Heart right ventricle (tissue), 16 donors: Measurements from ENCODE around the gene TTC3. TPM values are rescaled to one million over a fixed set of nuclear protein-coding genes. Genes with fewer than 3 reads are reported as not detected.

ENCODE experiments used
- ATAC-seq, 8 donors: fragments of 200-7000 bp; cut with Tn5 transposase; one replicate each; pipeline ENCODE4 v1.9.1; 2020; ENCODE audit warnings: mild to moderate bottlenecking in 8 of 8, moderate library complexity in 8 of 8, moderate number of reproducible peaks in 1 of 8
- DNase-seq, 2 donors: peaks; one replicate each; pipeline ENCODE4 v3.0.0-alpha.2; 2020
- H3K27ac ChIP-seq, 10 donors: fragments of 200-600 bp; sonication (generic) in 2 of 10; one replicate each; pipeline versions ENCODE4 v1.5.0 to v1.8.0; 2020 to 2022; ENCODE audit warnings: mild to moderate bottlenecking in 3 of 10
- H3K27me3 ChIP-seq, 7 donors: fragments of 200-600 bp; one replicate each; pipeline ENCODE4 v1.8.0; 2021 to 2022; ENCODE audit warnings: mild to moderate bottlenecking in 2 of 7
- H3K36me3 ChIP-seq, 9 donors: fragments of 200-600 bp; sonication (generic) in 1 of 9; one replicate each; pipeline versions ENCODE4 v1.5.0 to v1.8.0; 2020 to 2022; ENCODE audit warnings: mild to moderate bottlenecking in 2 of 9
- H3K4me1 ChIP-seq, 9 donors: fragments of 200-600 bp; sonication (generic) in 1 of 9; one replicate each; pipeline versions ENCODE4 v1.5.0 to v1.8.0; 2020 to 2022; ENCODE audit warnings: mild to moderate bottlenecking in 4 of 9
- H3K4me3 ChIP-seq, 10 donors: fragments of 200-600 bp; sonication (generic) in 2 of 10; one replicate each; pipeline versions ENCODE4 v1.5.0 to v1.8.0; 2020 to 2022; ENCODE audit warnings: mild to moderate bottlenecking in 7 of 10, moderate library complexity in 2 of 10
- H3K9me3 ChIP-seq, 11 donors: fragments of 200-600 bp in 10 of 11; sonication (generic) in 2 of 11; one replicate each; pipeline versions ENCODE4 v1.5.0 to v1.8.0; 2013 to 2022; ENCODE audit warnings: mild to moderate bottlenecking in 2 of 11, control low read depth in 1 of 11, moderate library complexity in 1 of 11
- CTCF ChIP-seq, 9 donors: fragments of 200-600 bp; sonication (generic) in 2 of 9; IDR thresholded peaks; one replicate each; pipeline versions ENCODE4 v1.5.0 to v1.8.0; 2021 to 2022; ENCODE audit warnings: antibody characterized with exemption in 9 of 9, mild to moderate bottlenecking in 5 of 9, moderate library complexity in 1 of 9
- WGBS, 2 donors: extraction: QIAGEN DNeasy Blood & Tissue Kit; methylation state at CpG; one replicate each; pipeline ENCODE4 v1.1.7; 2013; ENCODE audit warnings: inconsistent platforms in 1 of 2; 5-methylcytosine and 5-hydroxymethylcytosine counted together
- intact Hi-C, 10 donors: fragments of 100-400 bp; cut with DNase I; formaldehyde crosslinking; loops; one replicate each; pipeline versions ENCODE4 v1.11.1 to v1.14.2; 2022
- polyA plus RNA-seq, 2 donors: library from polyadenylated mRNA; stranded (reverse); fragments of 200-250 nt; gene quantifications; one replicate each; pipeline ENCODE4 v1.2.3, GENCODE V29; 2013
- total RNA-seq, 10 donors: library from RNA; stranded (reverse); fragmentation: NEBNext Ultra II Directional in 3 of 10; extraction: Animal tissue kit (Norgen Biotek cat#: 25700) in 3 of 10; gene quantifications; one replicate each; pipeline versions ENCODE4 v1.2.1 to v1.2.4, GENCODE V29; 2021 to 2023
- donor health status: Arrhythmogenic right ventricular cardiomyopathy.
- donor health status: ischemic (EF 13 %, LVEDD 7.1; RV severe dilation, severe dysfunction).
- donor health status: healthy with polysubstance abuse.
- donor health status: DM: no; HTN: yes; CAD: no.
- donor health status: DM: no; HTN: no; CAD: no.
- donor health status: ischemic (EF 25% LVEDD 6.9; RV normal size, moderate dysfunction).
- donor health status: ischemic (EF 25% LVEDD 5.7; RV mildly dilated, moderate dysfunction).
- donor health status: healthy.
- donor health status: DM: yes; HTN: yes; CAD: no.
- donor health status: Ischemic cardiomyopathy.
- donor health status: ischemic (EF 35%, LVEDD 5.7; RV mildly dilated, moderate dysfunction).
- donor health status: nonischemic (EF 11% LVEDD 7.7; RV severe dilation, severe dysfunction).
- donor health status: DM: yes; HTN: yes; CAD: no.
- donor health status: PGD.
- donor health status: ischemic (EF 29% LVEDD 5.4; RV normal size, mild dysfunction).
- donor health status: nonischemic (EF 23%, LVEDD 6.1; RV moderate dilation, normal function).

Gene TTC3
- total and polyA plus RNA-seq, 12 donors, result 14.0 to 62.1 (median 50.1) TPM

GRCh38 chr21:37130971-37131370 is 57.9 kb downstream of the TTC3 start:
- peaks cover 0 to 100% (median 52%) of the 10 kb centered on the region in 9 donors for H3K36me3 ChIP-seq
- intact Hi-C loops, result no loop called here
- H3K4me1 ChIP-seq, result no peaks in the 10 kb centered on the region
- 97 to 100% methylated on average over 2 of the region's 2 CpGs for WGBS, 2 donors
- no peaks in the 10 kb centered on the region for H3K9me3 ChIP-seq
- DNase-seq (no peak), ATAC-seq (no peak)
- H3K4me3 ChIP-seq, result no peak overlapping the region
- no peak for TF ChIP-seq CTCF (IDR thresholded peaks at IDR 0.05)
- no peaks in the 10 kb centered on the region for H3K27me3 ChIP-seq
- no peak overlapping the region for H3K27ac ChIP-seq

GRCh38 chr21:37136261-37136660 is 63.2 kb downstream of the TTC3 start:
- peaks cover 0 to 7% (median 0%) of the 10 kb centered on the region in 11 donors for H3K9me3 ChIP-seq
- no peak for TF ChIP-seq CTCF (IDR thresholded peaks at IDR 0.05)
- H3K4me3 ChIP-seq, result no peak overlapping the region
- H3K27me3 ChIP-seq, result no peaks in the 10 kb centered on the region
- peaks cover 0 to 100% (median 54%) of the 10 kb centered on the region in 9 donors for H3K36me3 ChIP-seq
- intact Hi-C loops, result no loop called here
- ATAC-seq, result no peak
- 93 to 94% methylated on average over 2 of the region's 2 CpGs for WGBS, 2 donors
- H3K27ac ChIP-seq, result no peak overlapping the region
- H3K4me1 ChIP-seq, result no peaks in the 10 kb centered on the region
- DNase-seq, result no peak

- H3K27me3 ChIP-seq, result no peaks in the 10 kb centered on the region
- DNase-seq (no peak), ATAC-seq (no peak)
- intact Hi-C loops, result no loop called here
- no peaks in the 10 kb centered on the region for H3K4me1 ChIP-seq
- H3K4me3 ChIP-seq, result no peak overlapping the region
- peaks cover 0 to 100% (median 54%) of the 10 kb centered on the region in 9 donors for H3K36me3 ChIP-seq
- no peak overlapping the region for H3K27ac ChIP-seq
- no peak for TF ChIP-seq CTCF (IDR thresholded peaks at IDR 0.05)
- H3K9me3 ChIP-seq, result peaks cover 0 to 7% (median 0%) of the 10 kb centered on the region in 11 donors
Observed at GRCh38 chr21:37136744-37137143, 63.7 kb downstream of the TTC3 start.

- H3K9me3 ChIP-seq, result peaks cover 0 to 7% (median 0%) of the 10 kb centered on the region in 11 donors
- peaks cover 0 to 90% (median 36%) of the 10 kb centered on the region in 9 donors for H3K36me3 ChIP-seq
- no peak overlapping the region for H3K4me3 ChIP-seq
- WGBS, 2 donors, result 90 to 94% methylated on average over 3 of the region's 3 CpGs
- intact Hi-C loops, result no loop called here
- no peaks in the 10 kb centered on the region for H3K4me1 ChIP-seq
- H3K27me3 ChIP-seq, result no peaks in the 10 kb centered on the region
- H3K27ac ChIP-seq, result no peak overlapping the region
- DNase-seq (no peak), ATAC-seq (no peak)
- no peak for TF ChIP-seq CTCF (IDR thresholded peaks at IDR 0.05)
Observed at GRCh38 chr21:37139154-37139553, 66.1 kb downstream of the TTC3 start.
